SKM-1 treated with dmso at 0.1 percent for 144 hours (cell line): ENCODE results near the gene GNA12.

ENCODE experiments used
- DNase-seq: peaks from one replicate; lab custom pipeline; 2025; ENCODE audit not compliant: unreplicated experiment; lab: John Stamatoyannopoulos, UW

Gene GNA12

GRCh38 chr7:2805213-2805944 is 38.7 kb downstream of the GNA12 start:
- no peak for DNase-seq

GRCh38 chr7:2804227-2804763 is 39.8 kb downstream of the GNA12 start:
- no peak for DNase-seq

- DNase-seq, result no peak
Observed at GRCh38 chr7:2803755-2804154, 40.4 kb downstream of the GNA12 start.

GRCh38 chr7:2803342-2803692 is 40.8 kb downstream of the GNA12 start:
- no peak for DNase-seq

GRCh38 chr7:2802504-2803341 is 41.4 kb downstream of the GNA12 start:
- no peak for DNase-seq

GRCh38 chr7:2802101-2802500 is 42.0 kb downstream of the GNA12 start:
- no peak for DNase-seq

- DNase-seq, result no peak
Observed at GRCh38 chr7:2800931-2801688, 43.0 kb downstream of the GNA12 start.

GRCh38 chr7:2800220-2800930 is 43.7 kb downstream of the GNA12 start:
- DNase-seq, result no peak

GRCh38 chr7:2799253-2799652 is 44.9 kb downstream of the GNA12 start:
- no peak for DNase-seq

- no peak for DNase-seq
Observed at GRCh38 chr7:2798669-2799068, 45.4 kb downstream of the GNA12 start.

GRCh38 chr7:2796358-2797352 is 47.5 kb downstream of the GNA12 start:
- DNase-seq, result no peak

GRCh38 chr7:2795906-2796305 is 48.2 kb downstream of the GNA12 start:
- no peak for DNase-seq

GRCh38 chr7:2794836-2795636 is 49.1 kb downstream of the GNA12 start:
- no peak for DNase-seq

- peak; percentile 52 for DNase-seq
Observed at GRCh38 chr7:2792856-2793487, 51.1 kb downstream of the GNA12 start.

- DNase-seq, result no peak
Observed at GRCh38 chr7:2792235-2792634, 51.9 kb downstream of the GNA12 start.

GRCh38 chr7:2791390-2791789 is 52.7 kb downstream of the GNA12 start:
- DNase-seq, result no peak

- DNase-seq, result no peak
Observed at GRCh38 chr7:2787251-2787951, 56.7 kb downstream of the GNA12 start.
